Measurements from ENCODE around the gene SETD2. TPM values are rescaled to one million over a fixed set of nuclear protein-coding genes. Genes with fewer than 3 reads are reported as not detected.

The SETD2 gene
- total RNA-seq, 1 donor from 2014 or later, result 65.7 TPM

DNA sequence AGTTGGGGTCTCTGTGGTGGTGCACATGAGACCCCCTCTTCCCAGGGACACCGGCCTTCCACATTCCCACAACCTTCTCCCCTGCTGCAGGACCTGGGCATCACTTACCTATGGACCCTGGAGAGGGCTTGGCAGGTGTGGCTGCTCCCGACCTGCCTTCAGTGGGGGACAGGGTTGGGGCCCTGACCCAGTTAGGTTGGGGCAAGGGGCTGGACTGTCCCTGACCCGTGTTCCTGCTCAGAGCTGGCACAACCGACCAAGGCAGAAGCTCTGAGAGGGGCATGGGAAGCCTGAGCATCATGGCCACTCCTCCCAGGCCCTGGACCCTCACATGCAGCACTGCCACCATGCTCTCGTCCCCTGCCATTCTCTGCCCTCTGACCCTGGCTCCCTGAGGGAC lies 178.3 kb downstream of the SETD2 start:
- H3K27me3 Mint-ChIP-seq, result no peaks in the 10 kb centered on the region
- CTCF ChIA-PET, result interaction anchor here (0.6 kb wide), 1 partner anchor 11 kb away, joined by 5 read pairs; no protein-coding TSS in a partner anchor
- intact Hi-C loops (cut with micrococcal nuclease), result no loop called here
- POLR2A ChIA-PET, result interaction anchor here (2.6 kb wide), 1 partner anchor 9 kb away, joined by 20 read pairs; the partner anchor contains the start of gene CCDC12
- ATAC-seq (ENCODE audit: low read depth), result no peak
- DNase-seq, result no peak
- TF ChIP-seq CTCF (IDR thresholded peaks at IDR 0.05), result no peak
- H3K9me3 Mint-ChIP-seq, result no peaks in the 10 kb centered on the region
- no peak overlapping the region for H3K4me3 Mint-ChIP-seq
- peaks cover 83% of the 10 kb centered on the region for H3K4me1 Mint-ChIP-seq
- H3K27ac Mint-ChIP-seq, result no peak overlapping the region
- H3K36me3 Mint-ChIP-seq (ENCODE audit: low read depth), result peaks cover 16% of the 10 kb centered on the region

GRCh38 chr3:46984591-46985459 lies 179.1 kb downstream of the SETD2 start:
- no peak for TF ChIP-seq CTCF (IDR thresholded peaks at IDR 0.05)
- Mint-ChIP-seq H3K9me3 (no peaks in the 10 kb centered on the region), H3K27me3 (no peaks in the 10 kb centered on the region), H3K4me1 (peaks cover 82% of the 10 kb centered on the region), H3K4me3 (no peak overlapping the region), H3K27ac (no peak overlapping the region), H3K36me3 (ENCODE audit: low read depth) (peaks cover 10% of the 10 kb centered on the region)
- no peak for ATAC-seq (ENCODE audit: low read depth)
- ChIA-PET CTCF (interaction anchor here (1.3 kb wide), 1 partner anchor 14 kb away, joined by 4 read pairs; no protein-coding TSS in a partner anchor), POLR2A (interaction anchor here (0.5 to 2.6 kb wide), 3 partner anchors 9 to 482 kb away, joined by 3 to 20 read pairs (median 4); partner anchors contain the start of gene CCDC12)
- DNase-seq, result no peak
- intact Hi-C loops (cut with micrococcal nuclease), result no loop called here

- Mint-ChIP-seq H3K4me1 (peaks cover 76% of the 10 kb centered on the region), H3K4me3 (peak overlapping the region; percentile 15), H3K27me3 (no peaks in the 10 kb centered on the region), H3K9me3 (no peaks in the 10 kb centered on the region), H3K36me3 (ENCODE audit: low read depth) (peaks cover 5% of the 10 kb centered on the region), H3K27ac (no peak overlapping the region)
- ChIA-PET POLR2A (interaction anchor here (0.7 to 2.2 kb wide), 2 partner anchors 23 to 277 kb away, joined by 7 to 10 read pairs; no protein-coding TSS in a partner anchor), CTCF (interaction anchor here (1.0 to 1.5 kb wide), 3 partner anchors 17 to 73 kb away, joined by 3 to 4 read pairs (median 4); no protein-coding TSS in a partner anchor)
- ATAC-seq (ENCODE audit: low read depth), result no peak
- intact Hi-C loops (cut with micrococcal nuclease), result no loop called here
- TF ChIP-seq CTCF (IDR thresholded peaks at IDR 0.05), result no peak
- no peak for DNase-seq
These were observed 181.4 kb downstream of the SETD2 start for GRCh38 chr3:46982546-46982945.

- Mint-ChIP-seq H3K4me3 (peak overlapping the region; percentile 11), H3K36me3 (ENCODE audit: low read depth) (peaks cover 5% of the 10 kb centered on the region), H3K27ac (no peak overlapping the region), H3K4me1 (peaks cover 74% of the 10 kb centered on the region), H3K27me3 (no peaks in the 10 kb centered on the region), H3K9me3 (no peaks in the 10 kb centered on the region)
- no peak for DNase-seq
- intact Hi-C loops (cut with micrococcal nuclease), result no loop called here
- ATAC-seq (ENCODE audit: low read depth), result no peak
- TF ChIP-seq CTCF (IDR thresholded peaks at IDR 0.05), result no peak
- POLR2A ChIA-PET, result interaction anchor here (0.5 to 3.0 kb wide), 5 partner anchors 13 to 1084 kb away, joined by 3 to 15 read pairs (median 4); no protein-coding TSS in a partner anchor
- CTCF ChIA-PET, result interaction anchor here (1.0 to 1.5 kb wide), 5 partner anchors 17 to 72 kb away, joined by 3 to 4 read pairs (median 4); no protein-coding TSS in a partner anchor
These were observed 181.9 kb downstream of the SETD2 start for GRCh38 chr3:46981932-46982471.
